ENCODE measurements around the gene ASB7. TPM values are rescaled to one million over a fixed set of nuclear protein-coding genes. Genes with fewer than 3 reads are reported as not detected.

ASB7 gene
- polyA plus RNA-seq, 2 donors, result 1.9 to 3.5 TPM

- no peaks in the 10 kb centered on the region for H3K9me3 ChIP-seq (ENCODE audit: control insufficient read depth in 2 of 2, insufficient read depth in 1 of 2, low read depth in 1 of 2, low read length in 1 of 2)
- 96 to 98% methylated on average over 2 of the region's 2 CpGs for WGBS, 2 donors
- no peak overlapping the region for H3K27ac ChIP-seq (ENCODE audit: low read depth in 2 of 2, low read length in 1 of 2)
- no peaks in the 10 kb centered on the region for H3K36me3 ChIP-seq (ENCODE audit: control insufficient read depth in 2 of 2, insufficient read depth in 2 of 2, low read length in 1 of 2)
- H3K4me1 ChIP-seq (ENCODE audit: control insufficient read depth in 2 of 2, insufficient read depth in 2 of 2, low read length in 1 of 2), result no peaks in the 10 kb centered on the region
- no peak overlapping the region for H3K4me3 ChIP-seq (ENCODE audit: low read depth in 1 of 2, low read length in 2 of 2)
- no peaks in the 10 kb centered on the region for H3K27me3 ChIP-seq (ENCODE audit: control insufficient read depth in 1 of 2, insufficient read depth in 2 of 2, low read length in 2 of 2)
Observed at GRCh38 chr15:100593431-100593830, 9.0 kb upstream of the ASB7 start.

GRCh38 chr15:100595964-100596363 lies 6.4 kb upstream of the ASB7 start:
- peak overlapping the region; percentile 54 to 80 for H3K27ac ChIP-seq (ENCODE audit: low read depth in 2 of 2, low read length in 1 of 2)

GRCh38 chr15:100596792-100597191 lies 5.6 kb upstream of the ASB7 start:
- H3K27me3 ChIP-seq (ENCODE audit: control insufficient read depth in 1 of 2, insufficient read depth in 2 of 2, low read length in 2 of 2), result no peaks in the 10 kb centered on the region
- no peaks in the 10 kb centered on the region for H3K9me3 ChIP-seq (ENCODE audit: control insufficient read depth in 2 of 2, insufficient read depth in 1 of 2, low read depth in 1 of 2, low read length in 1 of 2)
- peak overlapping the region; percentile 85 for H3K27ac ChIP-seq (ENCODE audit: low read depth in 2 of 2, low read length in 1 of 2)
- peaks cover 2 to 6% of the 10 kb centered on the region in 2 donors for H3K4me1 ChIP-seq (ENCODE audit: control insufficient read depth in 2 of 2, insufficient read depth in 2 of 2, low read length in 1 of 2)
- H3K4me3 ChIP-seq (ENCODE audit: low read depth in 1 of 2, low read length in 2 of 2), result peak overlapping the region in 1 of 2 donors; percentile 18
- 41 to 58% methylated on average over 7 of the region's 7 CpGs for whole genome bisulfite sequencing, 2 donors
- H3K36me3 ChIP-seq (ENCODE audit: control insufficient read depth in 2 of 2, insufficient read depth in 2 of 2, low read length in 1 of 2), result no peaks in the 10 kb centered on the region

More at GRCh38 chr15:100595964-100596363, 6.4 kb upstream of the ASB7 start:
- H3K9me3 ChIP-seq (ENCODE audit: control insufficient read depth in 2 of 2, insufficient read depth in 1 of 2, low read depth in 1 of 2, low read length in 1 of 2), result no peaks in the 10 kb centered on the region
- 51 to 57% methylated on average over 3 of the region's 3 CpGs for WGBS, 2 donors
- H3K27me3 ChIP-seq (ENCODE audit: control insufficient read depth in 1 of 2, insufficient read depth in 2 of 2, low read length in 2 of 2), result no peaks in the 10 kb centered on the region
- no peak overlapping the region for H3K4me3 ChIP-seq (ENCODE audit: low read depth in 1 of 2, low read length in 2 of 2)
- no peaks in the 10 kb centered on the region for H3K36me3 ChIP-seq (ENCODE audit: control insufficient read depth in 2 of 2, insufficient read depth in 2 of 2, low read length in 1 of 2)
- peaks cover 2 to 6% of the 10 kb centered on the region in 2 donors for H3K4me1 ChIP-seq (ENCODE audit: control insufficient read depth in 2 of 2, insufficient read depth in 2 of 2, low read length in 1 of 2)

- H3K36me3 ChIP-seq (ENCODE audit: control insufficient read depth in 2 of 2, insufficient read depth in 2 of 2, low read length in 1 of 2), result no peaks in the 10 kb centered on the region
- peaks cover 2 to 6% of the 10 kb centered on the region in 2 donors for H3K4me1 ChIP-seq (ENCODE audit: control insufficient read depth in 2 of 2, insufficient read depth in 2 of 2, low read length in 1 of 2)
- no peaks in the 10 kb centered on the region for H3K27me3 ChIP-seq (ENCODE audit: control insufficient read depth in 1 of 2, insufficient read depth in 2 of 2, low read length in 2 of 2)
- H3K9me3 ChIP-seq (ENCODE audit: control insufficient read depth in 2 of 2, insufficient read depth in 1 of 2, low read depth in 1 of 2, low read length in 1 of 2), result no peaks in the 10 kb centered on the region
- H3K4me3 ChIP-seq (ENCODE audit: low read depth in 1 of 2, low read length in 2 of 2), result no peak overlapping the region
- H3K27ac ChIP-seq (ENCODE audit: low read depth in 2 of 2, low read length in 1 of 2), result peak overlapping the region in 1 of 2 donors; percentile 47
- 62 to 67% methylated on average over 3 of the region's 3 CpGs for WGBS, 2 donors
Observed at GRCh38 chr15:100597862-100598261, 4.5 kb upstream of the ASB7 start.

GRCh38 chr15:100598655-100599054 lies 3.7 kb upstream of the ASB7 start:
- WGBS, 2 donors, result 95 to 100% methylated on average over 1 of the region's 1 CpG
- Histone ChIP-seq H3K27me3 (ENCODE audit: control insufficient read depth in 1 of 2, insufficient read depth in 2 of 2, low read length in 2 of 2) (no peaks in the 10 kb centered on the region), H3K9me3 (ENCODE audit: control insufficient read depth in 2 of 2, insufficient read depth in 1 of 2, low read depth in 1 of 2, low read length in 1 of 2) (no peaks in the 10 kb centered on the region), H3K4me3 (ENCODE audit: low read depth in 1 of 2, low read length in 2 of 2) (no peak overlapping the region), H3K36me3 (ENCODE audit: control insufficient read depth in 2 of 2, insufficient read depth in 2 of 2, low read length in 1 of 2) (no peaks in the 10 kb centered on the region), H3K4me1 (ENCODE audit: control insufficient read depth in 2 of 2, insufficient read depth in 2 of 2, low read length in 1 of 2) (peaks cover 2 to 6% of the 10 kb centered on the region in 2 donors), H3K27ac (ENCODE audit: low read depth in 2 of 2, low read length in 1 of 2) (peak overlapping the region in 1 of 2 donors; percentile 61)

GRCh38 chr15:100601163-100601562 lies 1.2 kb upstream of the ASB7 start:
- Histone ChIP-seq H3K4me1 (ENCODE audit: control insufficient read depth in 2 of 2, insufficient read depth in 2 of 2, low read length in 1 of 2) (peaks cover 2 to 6% of the 10 kb centered on the region in 2 donors), H3K27me3 (ENCODE audit: control insufficient read depth in 1 of 2, insufficient read depth in 2 of 2, low read length in 2 of 2) (no peaks in the 10 kb centered on the region), H3K27ac (ENCODE audit: low read depth in 2 of 2, low read length in 1 of 2) (peak overlapping the region in 1 of 2 donors; percentile 6), H3K36me3 (ENCODE audit: control insufficient read depth in 2 of 2, insufficient read depth in 2 of 2, low read length in 1 of 2) (no peaks in the 10 kb centered on the region), H3K9me3 (ENCODE audit: control insufficient read depth in 2 of 2, insufficient read depth in 1 of 2, low read depth in 1 of 2, low read length in 1 of 2) (no peaks in the 10 kb centered on the region), H3K4me3 (ENCODE audit: low read depth in 1 of 2, low read length in 2 of 2) (peak overlapping the region; percentile 75 to 92)
- WGBS, 2 donors, result 0 to 1% methylated on average over 10 of the region's 10 CpGs

- Histone ChIP-seq H3K27ac (ENCODE audit: low read depth in 2 of 2, low read length in 1 of 2) (peak overlapping the region; percentile 81 to 89), H3K9me3 (ENCODE audit: control insufficient read depth in 2 of 2, insufficient read depth in 1 of 2, low read depth in 1 of 2, low read length in 1 of 2) (no peaks in the 10 kb centered on the region), H3K36me3 (ENCODE audit: control insufficient read depth in 2 of 2, insufficient read depth in 2 of 2, low read length in 1 of 2) (no peaks in the 10 kb centered on the region), H3K27me3 (ENCODE audit: control insufficient read depth in 1 of 2, insufficient read depth in 2 of 2, low read length in 2 of 2) (no peaks in the 10 kb centered on the region), H3K4me3 (ENCODE audit: low read depth in 1 of 2, low read length in 2 of 2) (peak overlapping the region; percentile 75 to 92), H3K4me1 (ENCODE audit: control insufficient read depth in 2 of 2, insufficient read depth in 2 of 2, low read length in 1 of 2) (peaks cover 2 to 6% of the 10 kb centered on the region in 2 donors)
- 0% methylated on average over 21 of the region's 21 CpGs for WGBS, 2 donors
Observed at GRCh38 chr15:100601617-100602063, 749 bp upstream of the ASB7 start.

- peaks cover 2 to 6% of the 10 kb centered on the region in 2 donors for H3K4me1 ChIP-seq (ENCODE audit: control insufficient read depth in 2 of 2, insufficient read depth in 2 of 2, low read length in 1 of 2)
- WGBS, 2 donors, result 1% methylated on average over 13 to 16 of the region's 16 CpGs
- no peaks in the 10 kb centered on the region for H3K36me3 ChIP-seq (ENCODE audit: control insufficient read depth in 2 of 2, insufficient read depth in 2 of 2, low read length in 1 of 2)
- peak overlapping the region; percentile 82 to 92 for H3K4me3 ChIP-seq (ENCODE audit: low read depth in 1 of 2, low read length in 2 of 2)
- peak overlapping the region; percentile 68 to 87 for H3K27ac ChIP-seq (ENCODE audit: low read depth in 2 of 2, low read length in 1 of 2)
- H3K9me3 ChIP-seq (ENCODE audit: control insufficient read depth in 2 of 2, insufficient read depth in 1 of 2, low read depth in 1 of 2, low read length in 1 of 2), result no peaks in the 10 kb centered on the region
- no peaks in the 10 kb centered on the region for H3K27me3 ChIP-seq (ENCODE audit: control insufficient read depth in 1 of 2, insufficient read depth in 2 of 2, low read length in 2 of 2)
Observed at GRCh38 chr15:100602823-100603393, 519 bp downstream of the ASB7 start.

GRCh38 chr15:100612539-100612938 lies 10.2 kb downstream of the ASB7 start:
- H3K9me3 ChIP-seq (ENCODE audit: control insufficient read depth in 2 of 2, insufficient read depth in 1 of 2, low read depth in 1 of 2, low read length in 1 of 2), result no peaks in the 10 kb centered on the region
- peaks cover 4 to 5% of the 10 kb centered on the region in 2 donors for H3K36me3 ChIP-seq (ENCODE audit: control insufficient read depth in 2 of 2, insufficient read depth in 2 of 2, low read length in 1 of 2)
- 94 to 98% methylated on average over 2 of the region's 2 CpGs for WGBS, 2 donors
- H3K4me1 ChIP-seq (ENCODE audit: control insufficient read depth in 2 of 2, insufficient read depth in 2 of 2, low read length in 1 of 2), result no peaks in the 10 kb centered on the region
- H3K27ac ChIP-seq (ENCODE audit: low read depth in 2 of 2, low read length in 1 of 2), result no peak overlapping the region
- H3K4me3 ChIP-seq (ENCODE audit: low read depth in 1 of 2, low read length in 2 of 2), result no peak overlapping the region
- H3K27me3 ChIP-seq (ENCODE audit: control insufficient read depth in 1 of 2, insufficient read depth in 2 of 2, low read length in 2 of 2), result no peaks in the 10 kb centered on the region

- H3K4me3 ChIP-seq (ENCODE audit: low read depth in 1 of 2, low read length in 2 of 2), result no peak overlapping the region
- H3K4me1 ChIP-seq (ENCODE audit: control insufficient read depth in 2 of 2, insufficient read depth in 2 of 2, low read length in 1 of 2), result no peaks in the 10 kb centered on the region
- H3K36me3 ChIP-seq (ENCODE audit: control insufficient read depth in 2 of 2, insufficient read depth in 2 of 2, low read length in 1 of 2), result peaks cover 5 to 6% of the 10 kb centered on the region in 2 donors
- 96 to 98% methylated on average over 1 of the region's 1 CpG for WGBS, 2 donors
- H3K27me3 ChIP-seq (ENCODE audit: control insufficient read depth in 1 of 2, insufficient read depth in 2 of 2, low read length in 2 of 2), result no peaks in the 10 kb centered on the region
- H3K9me3 ChIP-seq (ENCODE audit: control insufficient read depth in 2 of 2, insufficient read depth in 1 of 2, low read depth in 1 of 2, low read length in 1 of 2), result no peaks in the 10 kb centered on the region
- no peak overlapping the region for H3K27ac ChIP-seq (ENCODE audit: low read depth in 2 of 2, low read length in 1 of 2)
Observed at GRCh38 chr15:100613208-100613607, 10.8 kb downstream of the ASB7 start.
